Stimulated activated CD4-positive, alpha-beta T cell treated with anti-CD3 and anti-CD28 coated beads, TNF-alpha, amount 100 ng/mL, for 4 hours (primary cell): ENCODE measurements around the gene NFIA.

Experiments used
- DNase-seq, 3 experiments: peaks; one replicate each; pipeline ENCODE4 v3.0.0-alpha.2; 2020; ENCODE audit warnings: low read depth in 3 of 3

NFIA gene

DNA sequence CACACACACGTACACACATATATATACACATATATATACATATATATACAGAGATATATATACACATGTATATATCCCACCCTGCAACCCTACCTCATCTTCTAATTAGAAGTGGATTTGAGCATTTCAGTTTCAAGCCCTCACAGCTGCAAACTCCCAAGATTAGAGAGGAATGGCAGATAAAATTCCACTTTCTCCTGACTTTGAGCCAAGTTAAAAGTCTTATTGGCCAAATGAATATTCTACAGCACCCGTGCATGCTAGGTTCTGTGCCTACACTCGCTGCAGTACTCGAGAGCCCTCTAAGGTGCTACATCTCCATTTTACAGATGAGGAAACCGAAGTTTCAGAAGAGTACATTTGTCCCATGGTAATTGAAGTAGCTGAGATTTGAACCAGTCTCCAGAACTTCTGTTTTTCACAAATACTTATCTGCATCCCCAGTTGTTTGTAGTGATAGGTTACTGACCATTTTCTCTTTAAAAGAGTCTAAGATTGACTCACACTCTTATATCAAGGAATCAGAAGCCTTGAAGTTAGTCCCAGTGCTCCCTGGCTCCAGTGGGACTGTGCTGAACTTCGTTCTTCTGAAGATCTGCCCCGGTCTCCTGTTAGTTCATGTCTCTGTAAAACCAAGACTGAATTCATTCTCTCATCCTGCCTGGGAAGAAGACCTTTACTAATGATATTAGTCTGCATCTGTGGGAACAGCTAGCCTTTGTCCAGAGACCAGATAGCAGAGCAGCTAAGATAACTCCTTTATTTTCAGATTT lies 350.4 kb downstream of the NFIA start:
- no peak for DNase-seq

DNA sequence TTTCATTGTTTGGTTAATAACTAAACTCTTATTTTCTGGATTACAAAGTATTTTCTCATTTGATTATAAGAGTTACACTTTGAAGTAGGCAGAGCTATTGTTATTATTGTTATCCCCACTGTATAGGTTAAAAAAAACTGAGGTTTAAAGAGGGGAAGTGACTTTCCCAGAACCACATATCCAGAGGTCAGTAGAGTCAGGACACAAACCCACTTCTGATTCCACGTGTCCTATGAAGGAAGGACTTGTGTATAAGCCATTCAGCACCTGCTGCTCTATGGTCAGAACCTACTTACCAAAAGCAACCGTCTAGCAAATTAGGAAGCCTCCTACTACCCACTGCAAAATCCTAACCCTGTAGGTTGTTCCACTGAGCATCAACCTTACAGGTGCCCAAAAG lies 351.3 kb downstream of the NFIA start:
- no peak for DNase-seq

DNA sequence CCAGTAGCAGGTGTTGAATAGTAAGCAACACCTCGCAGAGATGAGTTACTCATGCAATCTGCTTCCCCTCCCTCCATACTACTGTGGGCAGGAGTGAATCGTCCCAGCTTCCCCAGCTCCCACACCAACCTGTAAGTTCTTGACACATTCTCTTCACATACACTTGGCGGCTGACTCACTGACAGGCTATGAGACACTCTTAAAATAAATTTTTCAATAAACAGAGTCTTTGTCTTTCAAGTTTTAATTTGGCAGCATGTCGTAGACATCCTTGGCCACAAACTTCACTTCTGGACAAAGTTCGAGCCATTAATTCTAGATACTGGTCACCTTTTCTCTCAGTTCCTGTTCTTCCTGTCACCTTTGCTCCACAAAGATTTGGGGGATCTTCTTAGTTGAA lies 351.9 kb downstream of the NFIA start:
- no peak for DNase-seq

DNA sequence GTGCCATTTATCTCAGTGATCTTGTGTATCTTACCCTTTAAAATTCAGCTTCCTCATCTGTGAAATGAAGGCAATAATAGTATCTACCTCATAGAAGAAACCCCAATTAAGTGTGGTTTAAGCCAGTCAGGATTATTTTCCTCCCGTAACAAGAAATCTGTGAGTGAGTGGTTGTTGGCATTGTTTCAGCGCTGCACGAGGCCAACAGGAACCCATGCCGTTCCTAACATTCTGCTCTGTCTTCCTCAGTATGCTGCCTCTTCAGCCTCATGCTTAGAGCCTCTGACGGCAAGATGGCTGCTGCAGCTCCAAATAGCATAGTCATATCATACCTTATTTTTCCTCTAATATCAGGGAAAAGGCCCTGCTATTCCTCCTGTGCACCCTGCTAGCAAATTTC lies 352.9 kb downstream of the NFIA start:
- DNase-seq, result no peak

DNA sequence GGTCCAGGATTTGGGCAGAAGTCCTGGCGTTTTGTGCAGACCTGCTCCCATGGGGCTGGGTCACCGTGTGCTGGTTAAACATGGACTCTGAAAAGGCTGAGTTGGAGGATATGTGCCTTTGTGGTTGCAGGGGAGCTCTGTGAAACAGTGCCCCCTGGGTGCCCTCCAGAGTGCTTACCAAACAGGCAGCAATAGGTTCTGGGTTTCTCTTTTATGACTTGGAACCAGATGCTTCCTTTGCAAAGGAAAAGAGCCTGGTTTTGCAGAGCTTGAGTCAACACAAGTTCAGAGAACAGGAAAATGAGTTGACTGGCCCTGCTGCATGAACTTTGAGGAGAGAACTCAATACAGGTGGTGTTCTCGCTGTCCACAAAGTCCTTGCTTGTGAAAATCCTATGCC lies 353.7 kb downstream of the NFIA start:
- DNase-seq, result no peak

DNA sequence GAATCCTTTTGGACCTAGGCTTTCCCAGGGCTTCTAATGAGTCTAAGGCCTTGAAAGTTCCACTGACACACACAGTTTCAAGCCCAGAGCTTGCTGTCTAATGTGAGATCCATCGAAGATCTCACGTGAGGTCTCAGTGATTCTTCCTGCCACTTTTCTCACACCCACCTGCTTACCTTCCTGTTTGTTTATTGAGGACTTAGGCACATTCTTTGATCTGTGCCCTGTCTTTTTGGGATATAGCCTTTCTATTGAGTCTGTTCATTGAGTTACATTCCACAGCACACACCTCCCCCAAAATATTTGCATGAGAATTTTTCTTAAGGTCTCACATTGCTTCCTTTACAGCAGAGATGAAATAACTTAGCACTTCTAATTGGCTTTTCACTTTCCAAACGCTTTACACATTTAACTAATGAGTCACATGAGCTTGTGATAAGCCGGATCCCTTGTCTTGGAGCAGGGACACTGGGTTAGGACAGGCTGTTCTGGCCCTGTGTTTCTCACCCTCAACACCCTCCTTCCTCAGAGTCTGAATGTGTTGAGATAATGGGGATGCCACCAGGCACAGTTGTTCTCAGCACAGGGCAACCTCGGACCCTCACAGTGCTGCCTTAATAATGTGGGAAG lies 354.2 kb downstream of the NFIA start:
- no peak for DNase-seq

DNA sequence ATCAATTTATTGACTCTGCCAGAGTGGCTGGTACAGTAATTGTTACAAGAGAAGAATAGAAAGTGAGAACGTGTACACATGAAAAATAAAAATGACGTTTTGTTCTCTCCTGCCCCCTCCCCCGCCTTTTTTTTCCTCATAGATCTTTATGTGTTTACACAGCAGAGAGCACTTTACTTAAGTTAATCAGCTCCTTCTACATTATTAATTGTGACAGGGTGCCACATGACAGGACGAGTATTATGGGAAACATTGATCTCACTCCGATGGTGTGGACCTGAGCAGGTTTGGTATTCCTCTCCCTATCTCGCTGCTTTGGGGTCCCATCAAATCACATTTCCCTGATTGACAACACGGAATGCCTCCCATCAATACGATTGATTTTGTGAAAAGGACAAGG lies 356.9 kb downstream of the NFIA start:
- no peak for DNase-seq

DNA sequence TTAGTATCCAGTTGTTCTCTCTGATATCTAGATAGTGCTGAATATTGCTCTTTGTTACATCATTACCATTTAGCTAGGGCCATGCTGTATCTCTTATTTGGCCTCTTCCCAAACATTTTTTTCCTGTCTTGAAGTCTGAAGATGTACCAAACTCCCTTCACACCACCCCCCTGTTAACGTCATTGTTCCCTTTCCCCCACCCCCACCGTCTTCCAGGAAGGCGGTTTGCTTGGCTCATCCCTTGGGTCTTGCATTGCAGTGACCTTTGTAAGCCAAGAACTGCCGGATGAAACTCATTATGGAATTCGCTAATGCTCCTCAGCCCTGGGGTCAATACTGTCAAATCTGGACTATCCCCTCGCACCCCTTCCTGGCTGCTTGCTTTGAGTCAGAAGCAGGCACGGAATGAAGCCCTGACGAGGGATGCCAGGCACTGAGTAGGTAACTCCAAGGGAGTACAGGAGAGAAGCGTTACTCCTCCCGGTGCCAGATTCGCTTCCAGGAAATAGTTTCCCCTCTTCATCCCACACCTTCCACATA lies 359.4 kb downstream of the NFIA start:
- no peak for DNase-seq

DNA sequence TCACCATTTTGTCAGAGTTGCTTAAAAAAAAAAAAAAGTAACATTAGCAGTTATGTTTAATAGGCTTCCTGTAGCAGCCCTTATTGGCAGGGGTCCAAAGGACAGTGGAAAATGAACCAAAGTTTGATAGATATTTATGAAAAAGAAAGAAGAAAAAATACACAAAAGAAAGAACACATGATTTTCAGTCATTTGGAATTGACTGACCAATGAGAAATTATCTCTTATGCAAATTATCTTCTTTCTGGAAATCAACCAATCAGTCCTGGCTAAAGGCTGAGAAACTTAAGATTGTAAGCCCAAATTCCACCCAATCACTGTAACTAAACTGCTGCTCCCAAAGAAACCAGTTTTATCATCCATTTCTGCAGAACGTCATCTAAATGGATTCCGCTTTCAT lies 360.2 kb downstream of the NFIA start:
- no peak for DNase-seq

DNA sequence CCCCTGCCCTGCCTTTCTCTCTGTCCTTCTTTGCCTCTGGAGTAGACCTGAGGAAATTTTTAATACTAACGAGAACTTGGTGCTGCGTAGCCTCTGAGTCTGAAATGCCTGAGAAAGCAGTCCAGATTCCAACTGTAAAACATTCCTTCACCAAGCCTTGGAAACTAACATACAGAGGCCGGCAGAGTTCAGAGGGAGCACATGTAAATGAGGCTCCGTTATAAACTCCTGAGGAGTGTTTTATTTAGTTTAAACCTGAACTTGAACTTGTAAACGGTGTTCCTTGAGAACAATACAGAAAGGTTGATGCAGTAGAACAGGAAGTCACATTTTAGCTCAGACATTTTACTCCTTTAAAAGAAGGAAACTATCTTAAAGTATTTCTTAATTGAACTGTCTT lies 361.9 kb downstream of the NFIA start:
- no peak for DNase-seq

DNA sequence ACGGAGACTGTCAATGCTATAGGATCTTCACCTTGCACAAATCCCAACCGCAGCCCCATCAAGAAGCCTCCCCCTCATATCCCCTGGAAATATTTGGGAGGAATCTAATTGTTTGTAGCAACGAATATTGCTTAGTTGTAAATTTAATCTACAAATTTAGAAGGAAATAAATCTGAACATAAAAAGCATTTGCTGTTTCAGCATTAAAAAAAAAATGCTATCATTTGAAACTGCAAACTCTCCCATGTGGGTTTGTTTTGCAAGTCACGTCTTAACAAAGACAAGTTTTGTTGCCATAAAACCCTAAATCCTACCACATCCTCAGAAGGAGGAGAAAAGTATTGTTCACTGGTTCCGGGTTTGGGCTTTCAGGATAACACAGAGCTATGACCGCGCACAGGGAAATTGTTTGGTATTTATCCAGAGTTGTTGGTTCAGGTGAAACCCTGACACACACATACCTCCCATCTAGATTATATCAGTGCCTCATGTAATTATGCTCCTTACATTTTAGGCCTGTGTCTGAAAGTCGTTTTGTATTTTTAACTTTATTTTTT lies 363.0 kb downstream of the NFIA start:
- DNase-seq, result no peak

DNA sequence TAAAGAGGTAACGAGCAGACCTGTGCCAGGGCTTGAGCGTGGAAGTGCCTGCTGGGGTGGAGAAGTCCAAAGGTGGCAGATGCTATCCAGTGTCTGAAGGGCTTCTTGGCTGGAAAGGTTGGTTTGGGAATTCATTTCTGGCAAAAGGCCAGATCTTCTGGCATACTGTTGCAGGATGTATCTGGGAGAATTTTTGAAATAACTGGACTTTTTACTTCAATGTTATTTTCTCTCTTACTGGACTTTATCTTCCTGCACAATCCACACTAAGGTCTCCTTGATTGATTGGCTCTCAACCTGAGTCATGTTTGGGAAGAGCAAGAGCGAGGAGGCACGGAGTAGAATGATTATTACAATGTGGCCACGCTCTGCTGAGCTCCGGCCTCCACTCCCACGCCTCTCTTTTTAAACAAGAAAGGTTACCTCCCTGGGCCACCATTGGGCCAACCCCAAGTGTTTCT lies 364.2 kb downstream of the NFIA start:
- DNase-seq, result no peak

DNA sequence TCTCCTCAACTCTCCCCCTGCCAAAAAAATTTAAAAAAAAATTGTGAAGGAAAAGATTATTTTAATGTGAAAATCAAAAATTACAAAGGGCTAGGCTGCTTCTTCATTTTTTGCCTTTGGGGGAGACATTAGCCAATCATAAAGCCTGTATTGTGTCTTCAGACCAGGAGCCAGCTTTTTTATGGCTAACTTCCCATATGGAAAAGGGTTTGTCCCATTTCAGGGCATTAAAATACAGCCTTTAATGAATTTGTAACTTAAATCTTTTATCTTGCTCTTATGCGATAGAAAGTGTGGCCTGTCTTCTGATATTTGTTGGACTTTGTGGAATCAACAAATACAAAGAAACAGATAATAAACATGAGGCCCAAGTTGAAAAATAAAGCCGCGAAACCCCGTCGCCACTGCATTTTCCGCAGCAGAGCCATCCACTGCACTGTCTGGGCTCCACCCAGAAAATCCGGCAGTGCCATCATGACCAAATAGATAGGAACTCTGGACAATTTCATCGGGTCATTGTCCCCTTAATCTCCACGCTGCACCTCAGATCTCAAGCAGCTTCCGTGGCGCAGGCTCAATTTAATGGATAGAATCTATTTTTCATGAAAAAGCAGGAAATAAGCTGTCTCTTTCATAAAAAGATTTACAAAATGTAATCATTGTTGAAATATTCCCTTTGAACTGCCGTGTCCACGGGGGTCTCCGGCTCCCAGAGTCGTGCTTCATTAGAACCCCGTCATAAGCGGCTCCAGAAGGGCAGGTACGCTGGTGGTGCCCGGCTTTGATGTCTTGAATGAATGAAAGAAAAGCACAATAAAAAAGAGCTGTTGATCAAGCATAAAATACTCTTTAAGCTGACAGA lies 365.0 kb downstream of the NFIA start:
- DNase-seq, result no peak

DNA sequence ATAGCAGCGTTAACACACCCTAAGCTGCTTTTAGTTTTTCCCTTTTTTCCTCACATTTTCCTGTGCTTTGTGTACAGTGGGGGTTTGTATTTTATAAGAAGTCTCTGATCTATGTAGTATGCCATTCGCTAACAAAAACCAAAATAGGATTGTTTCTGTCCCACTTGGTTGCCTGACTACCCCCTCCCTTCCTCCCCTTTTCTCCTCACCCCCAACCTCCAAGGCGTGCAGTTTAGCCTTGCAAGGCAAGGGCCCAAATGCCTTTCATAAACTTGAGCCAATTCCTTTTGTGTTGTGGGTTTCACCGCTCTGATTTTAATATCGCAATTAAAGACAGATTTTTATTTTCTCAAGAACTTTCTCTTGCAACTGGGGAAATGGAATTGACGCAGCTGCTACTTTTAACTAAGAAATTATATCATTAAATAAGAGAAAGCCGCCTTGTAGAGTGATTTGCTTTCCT lies 365.6 kb downstream of the NFIA start:
- DNase-seq, result no peak

DNA sequence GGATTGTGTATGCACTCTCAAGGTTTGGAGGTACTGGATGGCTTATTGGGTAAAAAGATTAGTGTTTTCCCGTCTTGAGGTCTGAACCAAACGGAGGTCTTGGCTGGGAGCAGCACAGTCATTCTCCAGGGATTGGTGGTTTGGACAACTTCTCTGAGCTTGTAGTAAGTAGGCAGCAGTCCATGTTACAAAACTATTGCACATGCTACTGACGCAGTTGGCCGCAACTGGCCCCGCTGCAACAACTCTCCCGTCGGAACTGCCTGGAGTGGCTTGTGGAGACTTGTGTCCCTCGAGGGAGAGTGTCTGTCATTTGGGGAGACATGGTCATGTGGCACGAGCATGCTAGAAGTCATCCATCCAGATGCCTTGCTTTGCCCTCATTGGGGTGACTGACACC lies 366.6 kb downstream of the NFIA start:
- DNase-seq, result no peak

DNA sequence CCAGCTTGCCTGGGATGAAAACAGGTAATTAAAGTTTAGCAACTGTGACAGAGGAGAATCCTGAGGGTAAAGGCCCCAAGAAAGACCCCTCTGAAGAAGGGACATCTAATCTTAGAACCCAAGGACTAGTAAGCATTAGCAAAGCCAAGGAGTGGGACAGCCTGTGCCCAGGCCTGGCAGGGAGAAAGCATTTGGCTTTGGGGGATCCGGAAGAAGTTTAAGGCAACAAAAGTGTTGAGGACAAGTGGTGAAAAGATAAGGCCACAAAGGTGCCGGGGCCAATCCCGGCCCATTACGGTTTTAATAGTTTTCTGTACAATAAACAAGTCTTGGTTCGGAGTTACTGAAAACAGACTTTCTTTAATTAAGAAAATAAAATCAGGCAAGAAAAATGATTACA lies 367.0 kb downstream of the NFIA start:
- no peak for DNase-seq

DNA sequence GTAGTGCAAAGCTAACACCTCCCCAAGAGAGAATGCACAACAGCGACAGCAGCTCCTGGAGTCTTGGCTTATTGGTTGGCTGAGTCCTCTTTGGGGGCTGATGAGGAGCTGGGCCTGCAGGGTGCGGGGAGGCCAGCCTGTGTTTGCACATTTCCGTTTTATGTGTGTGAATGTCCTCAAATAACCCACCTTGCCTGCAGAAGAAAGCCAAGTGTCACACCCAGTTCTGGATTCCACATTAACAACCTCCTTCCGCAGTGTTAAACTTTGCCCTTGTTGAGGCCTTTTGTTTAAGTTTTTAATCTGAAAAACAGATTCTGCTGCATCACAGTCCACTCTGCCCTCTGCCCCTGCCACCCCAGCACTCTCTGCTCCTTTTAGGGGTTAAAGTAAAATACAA lies 368.1 kb downstream of the NFIA start:
- no peak for DNase-seq

DNA sequence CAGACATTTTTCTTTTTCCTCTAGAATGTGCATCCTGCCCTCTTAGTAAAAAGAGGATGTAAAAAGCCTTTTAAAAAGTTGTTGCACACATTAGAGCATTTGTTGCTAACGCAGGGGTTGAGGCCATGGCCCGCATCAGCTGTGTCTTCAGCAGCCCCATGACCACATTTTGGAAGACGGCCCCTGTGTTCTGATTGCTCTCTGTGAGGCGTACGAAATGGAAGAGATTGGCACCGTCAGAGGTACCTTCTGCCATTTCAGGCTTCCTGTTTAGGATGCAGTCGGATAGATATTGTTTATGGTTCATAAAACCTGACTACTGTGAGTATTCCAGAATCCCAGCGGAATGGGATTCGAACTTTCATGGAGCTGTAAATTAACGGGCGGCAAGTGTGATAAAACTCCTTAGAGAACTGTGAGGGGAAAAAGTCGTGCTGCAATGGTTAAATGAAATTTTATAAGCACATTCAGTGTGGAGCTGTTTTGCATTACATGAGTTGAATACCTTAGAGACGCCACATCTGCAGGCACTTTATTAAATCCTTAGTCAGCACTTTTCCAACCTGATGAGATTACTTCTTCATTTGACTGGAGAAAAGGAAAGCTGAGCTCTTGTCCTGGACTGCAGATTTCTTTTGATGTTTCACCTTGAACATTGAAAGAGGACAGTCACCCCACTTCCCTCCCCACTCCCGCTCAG lies 368.7 kb downstream of the NFIA start:
- DNase-seq, result no peak

DNA sequence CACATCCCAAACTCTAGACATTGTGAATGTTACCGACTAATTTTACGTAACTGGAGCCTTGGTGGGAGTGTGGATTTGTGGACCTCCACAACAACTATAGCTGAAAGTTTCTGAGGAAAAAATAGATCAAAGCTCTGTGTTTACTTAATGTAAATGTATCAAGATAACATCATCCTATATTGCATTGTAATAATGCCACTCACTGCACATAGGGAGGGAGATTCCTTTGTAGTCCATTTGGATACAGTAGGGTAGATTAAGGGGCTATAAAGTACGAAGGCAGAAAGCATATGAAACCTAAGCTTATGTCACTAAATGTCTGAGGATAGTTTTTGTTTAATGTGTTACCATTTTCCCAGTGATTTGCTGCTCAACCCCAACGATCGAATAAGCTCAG lies 369.2 kb downstream of the NFIA start:
- DNase-seq, result no peak

DNA sequence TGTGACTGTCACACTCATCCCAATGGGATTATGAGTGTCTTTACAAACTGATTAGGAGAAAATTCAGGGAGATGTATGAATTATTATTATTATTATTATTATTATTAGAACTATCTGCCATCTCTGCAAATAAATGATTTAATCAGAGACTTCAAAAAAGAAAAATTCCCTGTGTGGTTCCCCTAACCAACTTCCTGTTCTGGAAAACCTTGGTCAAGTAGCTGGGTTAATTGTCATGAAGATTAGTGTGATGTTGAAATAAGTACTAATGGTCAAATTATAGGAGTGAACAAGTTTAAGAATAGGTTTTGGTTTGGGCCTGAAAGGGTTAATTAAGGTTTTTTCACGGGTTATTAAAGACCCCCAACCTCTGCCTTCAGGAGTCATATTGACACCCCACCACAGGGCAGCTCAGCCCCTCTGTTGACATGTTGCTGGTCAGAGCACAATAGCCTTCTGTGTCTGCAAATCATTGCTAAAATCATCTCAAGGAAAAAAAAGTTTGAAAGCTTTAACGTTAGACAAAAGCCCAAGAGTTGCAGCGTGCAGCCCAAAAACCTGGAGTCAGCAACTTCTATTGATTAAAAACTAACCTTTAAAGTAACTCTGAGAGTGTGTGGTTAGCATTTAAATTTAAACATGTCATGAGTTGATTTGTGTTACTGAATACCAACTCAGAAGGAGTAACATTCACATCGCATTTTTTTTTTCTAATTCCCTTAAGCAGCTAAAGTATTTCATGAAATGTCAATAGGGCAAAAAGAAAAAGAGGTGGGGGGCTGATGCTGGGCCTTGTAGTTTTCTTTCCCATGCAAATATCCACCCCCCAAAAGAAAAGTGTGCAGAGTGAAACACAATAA lies 370.0 kb downstream of the NFIA start:
- DNase-seq, result no peak
